ENCODE data around the gene IL32. TPM values are rescaled to one million over a fixed set of nuclear protein-coding genes. Genes with fewer than 3 reads are reported as not detected.

IL32 gene
- polyA plus RNA-seq, 1 donor from 2014 or later = not detected

DNA sequence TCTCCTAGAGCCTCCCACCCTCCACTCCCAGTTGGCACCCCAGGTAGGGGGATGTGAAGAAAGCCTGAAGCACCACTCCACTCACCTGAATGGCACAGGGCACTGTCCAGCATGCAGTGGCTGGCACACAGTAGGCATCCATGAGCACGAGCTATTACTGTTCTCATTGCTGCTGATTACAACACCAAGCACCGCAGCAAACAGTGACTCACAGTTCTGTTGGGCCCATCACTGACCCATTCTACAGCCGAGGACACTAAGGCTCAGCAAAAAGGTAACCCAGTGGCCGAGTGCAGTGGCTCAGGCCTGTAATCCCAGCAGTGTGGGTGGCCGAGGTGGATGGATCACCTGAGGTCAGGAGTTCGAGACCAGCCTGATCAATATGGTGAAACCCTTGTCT lies 30.9 kb downstream of the IL32 start:
- Histone ChIP-seq H2AFZ (ENCODE audit: low read depth, low read length) (no peak overlapping the region), H3K27me3 (ENCODE audit: insufficient read depth, low read depth, low read length) (peaks cover 32% of the 10 kb centered on the region), H3F3A (ENCODE audit: insufficient read depth, low read length, poor library complexity, severe bottlenecking) (no peaks in the 10 kb centered on the region), H3K9me3 (ENCODE audit: low read length) (no peaks in the 10 kb centered on the region), H3K79me2 (replicated peaks; ENCODE audit: insufficient read depth, low read length) (no peaks in the 10 kb centered on the region), H3K36me3 (ENCODE audit: insufficient read depth, low read length) (no peaks in the 10 kb centered on the region), H3K27ac (ENCODE audit: low read length) (no peak overlapping the region), H3K9me2 (ENCODE audit: insufficient read depth, low read length) (no peaks in the 10 kb centered on the region), H3K9ac (ENCODE audit: low read length) (no peak overlapping the region), H4K20me1 (ENCODE audit: insufficient read depth) (no peaks in the 10 kb centered on the region), H3K4me2 (ENCODE audit: low read length) (no peak overlapping the region), H3K4me3 (ENCODE audit: low read length) (no peak overlapping the region)
- TF ChIP-seq TAF1 (IDR thresholded peaks at IDR 0.05; ENCODE audit: low read depth) (no peak), EP300 (conservative IDR thresholded peaks at IDR 0.05; ENCODE audit: poor library complexity, severe bottlenecking) (no peak), SMC3 (conservative IDR thresholded peaks at IDR 0.05; ENCODE audit: poor library complexity) (no peak), POLR2AphosphoS5 (IDR thresholded peaks at IDR 0.05) (no peak), EZH2 (IDR thresholded peaks at IDR 0.05; ENCODE audit: borderline replicate concordance, insufficient read depth, low read length, poor library complexity, severe bottlenecking) (no peak), RAD21 (conservative IDR thresholded peaks at IDR 0.05) (no peak), CTCF (IDR thresholded peaks at IDR 0.05; ENCODE audit: poor library complexity, severe bottlenecking) (no peak), MXI1 (conservative IDR thresholded peaks at IDR 0.05; ENCODE audit: poor library complexity, severe bottlenecking) (no peak)
- TF ChIP-seq, protein P1, sequence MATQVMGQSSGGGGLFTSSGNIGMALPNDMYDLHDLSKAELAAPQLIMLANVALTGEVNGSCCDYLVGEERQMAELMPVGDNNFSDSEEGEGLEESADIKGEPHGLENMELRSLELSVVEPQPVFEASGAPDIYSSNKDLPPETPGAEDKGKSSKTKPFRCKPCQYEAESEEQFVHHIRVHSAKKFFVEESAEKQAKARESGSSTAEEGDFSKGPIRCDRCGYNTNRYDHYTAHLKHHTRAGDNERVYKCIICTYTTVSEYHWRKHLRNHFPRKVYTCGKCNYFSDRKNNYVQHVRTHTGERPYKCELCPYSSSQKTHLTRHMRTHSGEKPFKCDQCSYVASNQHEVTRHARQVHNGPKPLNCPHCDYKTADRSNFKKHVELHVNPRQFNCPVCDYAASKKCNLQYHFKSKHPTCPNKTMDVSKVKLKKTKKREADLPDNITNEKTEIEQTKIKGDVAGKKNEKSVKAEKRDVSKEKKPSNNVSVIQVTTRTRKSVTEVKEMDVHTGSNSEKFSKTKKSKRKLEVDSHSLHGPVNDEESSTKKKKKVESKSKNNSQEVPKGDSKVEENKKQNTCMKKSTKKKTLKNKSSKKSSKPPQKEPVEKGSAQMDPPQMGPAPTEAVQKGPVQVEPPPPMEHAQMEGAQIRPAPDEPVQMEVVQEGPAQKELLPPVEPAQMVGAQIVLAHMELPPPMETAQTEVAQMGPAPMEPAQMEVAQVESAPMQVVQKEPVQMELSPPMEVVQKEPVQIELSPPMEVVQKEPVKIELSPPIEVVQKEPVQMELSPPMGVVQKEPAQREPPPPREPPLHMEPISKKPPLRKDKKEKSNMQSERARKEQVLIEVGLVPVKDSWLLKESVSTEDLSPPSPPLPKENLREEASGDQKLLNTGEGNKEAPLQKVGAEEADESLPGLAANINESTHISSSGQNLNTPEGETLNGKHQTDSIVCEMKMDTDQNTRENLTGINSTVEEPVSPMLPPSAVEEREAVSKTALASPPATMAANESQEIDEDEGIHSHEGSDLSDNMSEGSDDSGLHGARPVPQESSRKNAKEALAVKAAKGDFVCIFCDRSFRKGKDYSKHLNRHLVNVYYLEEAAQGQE (IDR thresholded peaks at IDR 0.05; ENCODE audit: borderline replicate concordance) = no peak

DNA sequence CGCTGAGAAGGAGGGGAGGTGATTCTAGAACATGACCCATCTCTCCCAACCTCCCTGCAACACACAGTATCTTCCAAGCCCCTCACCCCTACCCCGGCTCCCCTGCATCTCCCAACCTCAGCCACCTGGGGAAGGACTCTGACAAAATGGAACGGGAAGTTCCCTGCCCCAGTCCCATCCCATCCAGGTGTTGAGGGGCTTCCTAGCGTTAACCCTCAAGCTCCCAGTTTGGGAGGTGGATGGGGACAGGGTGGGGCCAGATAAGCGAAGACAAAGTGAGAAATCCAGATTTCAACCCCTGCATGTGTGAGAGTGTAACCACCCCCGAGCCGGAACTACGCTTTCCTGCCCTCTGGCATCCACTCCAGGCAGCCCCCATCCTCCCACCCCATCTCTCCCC lies 31.8 kb downstream of the IL32 start:
- H3K9me2 ChIP-seq (ENCODE audit: insufficient read depth, low read length) = no peaks in the 10 kb centered on the region
- H3K4me3 ChIP-seq (ENCODE audit: low read length) = no peak overlapping the region
- no peak overlapping the region for H3K4me2 ChIP-seq (ENCODE audit: low read length)
- H3K79me2 ChIP-seq (replicated peaks; ENCODE audit: insufficient read depth, low read length) = no peaks in the 10 kb centered on the region
- no peak overlapping the region for H2AFZ ChIP-seq (ENCODE audit: low read depth, low read length)
- H4K20me1 ChIP-seq (ENCODE audit: insufficient read depth) = no peaks in the 10 kb centered on the region
- H3F3A ChIP-seq (ENCODE audit: insufficient read depth, low read length, poor library complexity, severe bottlenecking) = no peaks in the 10 kb centered on the region
- TF ChIP-seq MXI1 (conservative IDR thresholded peaks at IDR 0.05; ENCODE audit: poor library complexity, severe bottlenecking) (no peak), TAF1 (IDR thresholded peaks at IDR 0.05; ENCODE audit: low read depth) (no peak), CTCF (IDR thresholded peaks at IDR 0.05; ENCODE audit: poor library complexity, severe bottlenecking) (no peak)
- H3K27me3 ChIP-seq (ENCODE audit: insufficient read depth, low read depth, low read length) = peaks cover 32% of the 10 kb centered on the region
- no peaks in the 10 kb centered on the region for H3K36me3 ChIP-seq (ENCODE audit: insufficient read depth, low read length)
- no peak overlapping the region for H3K9ac ChIP-seq (ENCODE audit: low read length)
- no peaks in the 10 kb centered on the region for H3K9me3 ChIP-seq (ENCODE audit: low read length)
- H3K27ac ChIP-seq (ENCODE audit: low read length) = no peak overlapping the region
